Testis (tissue), 2 donors: ENCODE data around the gene NMB.

ENCODE experiments used
- POLR2A ChIP-seq: fragments of 450-650 bp; IDR thresholded peaks from one replicate; pipeline ENCODE4 v1.6.1; 2017; ENCODE audit warnings: antibody characterized with exemption, mild to moderate bottlenecking, moderate library complexity
- TF ChIP-seq, protein P1 (sequence below), 3 experiments: fragments of 450-650 bp in 2 of 3; fragments of 200-600 bp in 1 of 3; sonication (generic) in 1 of 3; IDR thresholded peaks; one replicate each; pipeline ENCODE4 v1.5.1; 2016 to 2019; ENCODE audit warnings: antibody characterized with exemption in 3 of 3, mild to moderate bottlenecking in 2 of 3, moderate library complexity in 1 of 3

DNA sequence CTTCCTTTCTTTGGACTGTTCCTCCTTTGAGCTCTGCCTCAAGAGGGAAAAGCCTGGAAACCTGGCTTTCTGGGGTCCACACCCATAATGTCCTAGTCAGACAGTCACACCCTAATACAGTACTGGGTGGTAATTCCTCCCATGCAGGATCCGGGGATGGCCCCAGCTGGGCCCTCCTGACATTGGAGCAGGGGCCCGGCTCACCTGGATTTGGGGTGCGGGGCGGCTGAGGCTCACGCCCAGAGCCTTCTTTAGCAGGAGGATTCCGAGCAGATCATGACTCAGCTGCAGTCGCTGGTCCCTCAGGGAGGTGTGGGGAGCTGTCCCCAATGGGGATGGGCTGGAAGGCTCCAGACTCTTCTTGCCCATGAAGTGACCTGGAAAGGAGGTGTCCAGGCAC, 1.0 kb downstream of the NMB start:
- TF ChIP-seq, protein P1, sequence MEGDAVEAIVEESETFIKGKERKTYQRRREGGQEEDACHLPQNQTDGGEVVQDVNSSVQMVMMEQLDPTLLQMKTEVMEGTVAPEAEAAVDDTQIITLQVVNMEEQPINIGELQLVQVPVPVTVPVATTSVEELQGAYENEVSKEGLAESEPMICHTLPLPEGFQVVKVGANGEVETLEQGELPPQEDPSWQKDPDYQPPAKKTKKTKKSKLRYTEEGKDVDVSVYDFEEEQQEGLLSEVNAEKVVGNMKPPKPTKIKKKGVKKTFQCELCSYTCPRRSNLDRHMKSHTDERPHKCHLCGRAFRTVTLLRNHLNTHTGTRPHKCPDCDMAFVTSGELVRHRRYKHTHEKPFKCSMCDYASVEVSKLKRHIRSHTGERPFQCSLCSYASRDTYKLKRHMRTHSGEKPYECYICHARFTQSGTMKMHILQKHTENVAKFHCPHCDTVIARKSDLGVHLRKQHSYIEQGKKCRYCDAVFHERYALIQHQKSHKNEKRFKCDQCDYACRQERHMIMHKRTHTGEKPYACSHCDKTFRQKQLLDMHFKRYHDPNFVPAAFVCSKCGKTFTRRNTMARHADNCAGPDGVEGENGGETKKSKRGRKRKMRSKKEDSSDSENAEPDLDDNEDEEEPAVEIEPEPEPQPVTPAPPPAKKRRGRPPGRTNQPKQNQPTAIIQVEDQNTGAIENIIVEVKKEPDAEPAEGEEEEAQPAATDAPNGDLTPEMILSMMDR (IDR thresholded peaks at IDR 0.05): no peak
- no peak for TF ChIP-seq POLR2A
